Omental fat pad (tissue), 4 donors: ENCODE measurements around the gene ZFAND3. TPM values are rescaled to one million over a fixed set of nuclear protein-coding genes. Genes with fewer than 3 reads are reported as not detected.
"Not testable (repeated sequence)": the region's sequence is repeated elsewhere in the genome, so short reads cannot be mapped to it uniquely, and the experiment has no call there.

Experiments
- ATAC-seq: fragments of 150-250 bp; one replicate; pipeline ENCODE4 v1.9.1; 2016; ENCODE audit warnings: mild to moderate bottlenecking, moderate library complexity; ENCODE audit not compliant: low FRiP score
- DNase-seq: peaks from one replicate; pipeline ENCODE4 v3.0.0-alpha.2; 2019; ENCODE audit warnings: low spot score
- total RNA-seq, 4 donors: library from RNA; depleted of rRNA; stranded (reverse); fragments of >200 nt; gene quantifications; one replicate each; pipeline ENCODE4 v1.1.0, GENCODE V29; 2016
- TF ChIP-seq, protein P1 (sequence below), 3 donors: fragments of 450-650 bp; IDR thresholded peaks; one replicate each; pipeline ENCODE4 v1.5.1; 2016 to 2017; ENCODE audit warnings: antibody characterized with exemption in 3 of 3, mild to moderate bottlenecking in 3 of 3, moderate library complexity in 2 of 3

The ZFAND3 gene
- total RNA-seq, 4 donors from 2014 or later: 28.8 to 43.8 (median 38.0) TPM

DNA sequence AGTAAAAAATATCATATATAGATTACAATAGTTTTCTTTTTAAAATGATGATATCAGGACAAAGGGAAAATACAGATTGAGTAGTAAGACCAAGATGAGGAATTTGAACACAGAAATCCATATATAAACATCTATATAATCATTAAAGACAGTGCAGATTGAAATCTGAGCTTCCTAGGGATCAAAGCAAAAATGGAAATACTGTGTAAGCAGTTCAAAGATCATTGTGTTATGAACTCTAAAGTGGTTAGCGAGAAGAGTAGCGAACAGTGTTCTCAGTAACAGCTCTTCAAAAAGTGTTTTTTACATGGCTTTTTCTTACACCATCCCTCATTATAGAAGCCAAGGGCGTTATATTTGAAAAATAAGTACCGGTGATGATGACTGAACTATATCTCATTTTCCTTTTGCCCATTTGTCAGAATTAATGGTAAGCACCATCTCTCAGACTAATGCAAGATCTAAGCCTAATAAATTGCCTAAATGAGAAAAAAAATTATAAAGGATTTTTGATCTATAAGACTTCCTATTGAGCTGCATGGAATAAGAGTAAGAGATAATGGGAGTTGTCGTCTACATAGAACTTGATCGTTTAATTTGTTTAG lies 226.3 kb downstream of the ZFAND3 start:
- ATAC-seq: no peak
- TF ChIP-seq, protein P1, sequence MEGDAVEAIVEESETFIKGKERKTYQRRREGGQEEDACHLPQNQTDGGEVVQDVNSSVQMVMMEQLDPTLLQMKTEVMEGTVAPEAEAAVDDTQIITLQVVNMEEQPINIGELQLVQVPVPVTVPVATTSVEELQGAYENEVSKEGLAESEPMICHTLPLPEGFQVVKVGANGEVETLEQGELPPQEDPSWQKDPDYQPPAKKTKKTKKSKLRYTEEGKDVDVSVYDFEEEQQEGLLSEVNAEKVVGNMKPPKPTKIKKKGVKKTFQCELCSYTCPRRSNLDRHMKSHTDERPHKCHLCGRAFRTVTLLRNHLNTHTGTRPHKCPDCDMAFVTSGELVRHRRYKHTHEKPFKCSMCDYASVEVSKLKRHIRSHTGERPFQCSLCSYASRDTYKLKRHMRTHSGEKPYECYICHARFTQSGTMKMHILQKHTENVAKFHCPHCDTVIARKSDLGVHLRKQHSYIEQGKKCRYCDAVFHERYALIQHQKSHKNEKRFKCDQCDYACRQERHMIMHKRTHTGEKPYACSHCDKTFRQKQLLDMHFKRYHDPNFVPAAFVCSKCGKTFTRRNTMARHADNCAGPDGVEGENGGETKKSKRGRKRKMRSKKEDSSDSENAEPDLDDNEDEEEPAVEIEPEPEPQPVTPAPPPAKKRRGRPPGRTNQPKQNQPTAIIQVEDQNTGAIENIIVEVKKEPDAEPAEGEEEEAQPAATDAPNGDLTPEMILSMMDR (IDR thresholded peaks at IDR 0.05): no peak
- DNase-seq: no peak

DNA sequence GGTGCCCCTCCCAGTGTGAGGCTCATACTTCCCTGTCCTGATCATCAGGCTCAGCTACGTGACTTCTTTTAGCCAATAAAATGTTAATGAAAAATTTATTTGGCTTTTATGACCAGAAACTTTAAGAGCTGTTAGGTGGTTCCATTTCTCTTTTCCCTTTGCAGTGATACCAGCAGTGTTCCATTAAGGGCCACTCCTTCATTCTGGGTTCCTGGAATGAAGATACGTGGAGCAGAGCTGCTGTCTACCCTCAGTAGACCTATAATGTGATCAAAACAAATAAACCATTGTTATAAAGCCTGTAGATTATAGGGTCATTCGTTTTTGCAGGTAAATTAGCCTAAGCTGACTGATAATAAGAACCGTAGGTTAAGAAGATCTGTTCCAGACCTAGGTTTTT lies 228.0 kb downstream of the ZFAND3 start:
- TF ChIP-seq, protein P1 (IDR thresholded peaks at IDR 0.05): no peak
- ATAC-seq (no peak), DNase-seq (no peak)

DNA sequence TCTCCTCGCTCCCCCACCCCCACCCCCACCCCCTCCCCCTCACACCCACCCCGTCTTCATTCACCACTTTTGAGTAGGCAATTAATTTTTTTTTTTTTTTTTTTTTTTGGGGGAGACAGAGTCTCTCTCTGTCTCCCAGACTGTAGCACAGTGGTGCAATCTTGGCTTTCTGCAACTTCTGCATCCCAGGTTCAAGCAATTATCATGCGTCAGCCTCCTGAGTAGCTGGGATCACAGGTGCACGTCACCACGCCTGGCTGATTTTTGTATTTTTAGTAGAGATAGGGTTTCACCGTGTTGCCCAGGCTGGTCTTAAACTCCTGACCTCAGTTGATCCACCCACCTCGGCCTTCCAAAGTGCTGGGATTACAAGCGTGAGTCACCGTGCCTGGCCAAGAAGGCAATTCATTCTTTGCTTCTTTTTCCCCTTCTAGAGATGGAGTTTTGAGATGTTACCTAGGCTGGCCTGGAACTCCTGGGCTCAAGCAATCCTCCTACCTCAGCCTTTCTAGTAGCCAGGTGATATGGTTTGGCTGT lies 230.4 kb downstream of the ZFAND3 start:
- ATAC-seq: not testable (repeated sequence)

DNA sequence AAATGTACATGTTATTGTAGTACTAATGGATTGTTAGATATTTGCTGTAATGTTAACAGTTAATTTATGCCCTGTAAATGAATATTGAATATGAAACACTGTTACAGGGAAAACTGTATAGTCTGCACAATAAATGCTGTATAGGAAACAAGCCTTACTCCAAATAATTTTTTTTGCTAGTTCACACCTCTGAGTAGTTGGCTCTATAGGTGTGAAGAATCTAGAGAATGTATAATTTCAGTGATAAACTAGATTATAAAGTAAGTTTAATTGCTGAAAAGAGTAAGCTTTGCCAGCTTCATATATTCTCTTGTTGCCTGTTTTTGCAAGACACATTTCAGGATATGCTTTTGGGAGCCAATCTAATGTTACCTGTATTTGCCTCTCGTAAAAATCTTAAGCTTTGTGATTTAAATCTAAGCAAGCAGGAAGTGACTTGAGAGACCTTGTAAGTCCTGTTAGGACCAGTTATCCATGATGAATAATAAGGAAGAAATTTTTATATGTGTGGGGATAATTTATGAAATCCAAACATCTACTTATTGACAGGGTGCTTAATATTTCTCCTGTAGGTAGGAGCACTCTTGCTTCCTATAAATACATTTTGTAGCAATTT lies 232.4 kb downstream of the ZFAND3 start:
- DNase-seq: no peak
- no peak for ATAC-seq
- TF ChIP-seq, protein P1 (IDR thresholded peaks at IDR 0.05): no peak

More for the DNA sequence above, 230.4 kb downstream of the ZFAND3 start:
- not testable (repeated sequence) for DNase-seq

DNA sequence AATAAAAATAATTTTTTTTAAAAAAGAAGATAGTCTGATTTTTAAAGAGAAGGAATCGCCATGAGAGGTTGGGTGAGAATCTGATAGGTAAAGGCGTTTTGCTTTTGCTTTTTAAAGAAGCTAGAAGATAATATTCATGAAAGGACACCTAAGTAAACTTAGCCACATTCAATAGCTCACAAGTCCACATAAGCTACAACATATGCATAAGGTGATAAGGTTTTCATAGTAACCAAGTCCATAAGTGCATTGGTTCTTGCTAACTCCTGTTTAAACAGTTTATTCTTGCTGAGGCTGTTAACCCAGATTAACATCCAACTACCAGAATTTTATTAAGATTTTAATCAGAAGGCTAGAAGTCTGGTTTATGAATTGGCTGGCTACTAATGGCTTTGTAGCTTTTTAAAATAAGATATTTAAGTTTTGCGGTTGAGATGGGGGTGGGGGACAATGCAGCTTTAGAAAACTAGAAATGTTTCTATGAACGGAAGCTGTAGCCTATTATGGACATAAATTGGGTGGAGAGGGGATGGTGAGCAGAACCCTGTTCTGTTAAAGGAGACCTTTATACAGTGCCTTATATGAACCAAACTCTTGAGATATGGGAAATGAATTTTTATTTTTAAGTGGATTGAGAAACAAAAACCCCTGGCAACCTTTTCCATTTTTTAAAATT lies 235.1 kb downstream of the ZFAND3 start:
- TF ChIP-seq, protein P1 (IDR thresholded peaks at IDR 0.05): no peak
- no peak for ATAC-seq
- DNase-seq: no peak

DNA sequence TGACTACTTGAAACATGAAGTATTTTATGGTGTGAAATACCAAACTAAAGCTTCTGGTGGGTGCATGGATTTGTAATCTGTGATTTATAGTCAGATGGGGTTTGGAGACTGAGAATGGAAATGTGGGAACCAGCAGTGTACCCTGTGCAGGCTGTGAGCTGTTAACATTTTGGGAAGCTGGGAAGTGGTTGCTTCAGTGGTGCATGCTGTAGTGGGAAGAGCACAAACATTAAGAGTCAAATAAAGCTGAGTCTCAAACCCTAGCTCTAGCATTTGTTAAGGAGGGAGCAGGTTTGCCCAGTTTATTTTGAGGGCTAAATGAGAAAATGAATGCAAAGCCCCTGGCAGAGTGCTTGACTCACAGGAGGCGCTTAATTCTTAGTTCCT lies 235.7 kb downstream of the ZFAND3 start:
- no peak for DNase-seq
- no peak for ATAC-seq
- TF ChIP-seq, protein P1 (IDR thresholded peaks at IDR 0.05): no peak

DNA sequence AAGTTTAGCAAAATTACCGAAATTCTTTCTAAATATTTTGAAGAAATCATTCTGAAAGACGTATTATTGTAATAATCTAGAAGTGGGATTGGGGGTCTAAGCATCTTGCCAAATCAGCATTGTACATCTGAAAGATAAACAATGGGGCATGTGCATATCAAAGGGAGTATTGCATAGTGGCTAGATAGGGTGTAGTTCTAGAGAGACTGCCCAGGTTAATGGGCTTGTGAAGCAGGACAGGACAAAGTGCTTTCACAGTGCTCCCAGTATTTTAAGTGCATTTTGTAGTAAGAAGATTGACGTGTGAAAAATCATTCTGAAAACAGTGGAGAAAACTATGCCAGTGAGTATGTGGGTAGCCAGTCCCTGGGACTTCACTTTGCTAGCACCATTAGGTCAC lies 236.8 kb downstream of the ZFAND3 start:
- ATAC-seq (no peak), DNase-seq (no peak)
- TF ChIP-seq, protein P1 (IDR thresholded peaks at IDR 0.05): no peak
